Left ventricle myocardium inferior (tissue), 1 donor: ENCODE results near the gene RER1. TPM values are rescaled to one million over a fixed set of nuclear protein-coding genes. Genes with fewer than 3 reads are reported as not detected.

Source experiments
- DNase-seq: peaks from one replicate; pipeline ENCODE4 v3.0.0-alpha.2; 2020
- H3K27ac ChIP-seq: fragments of 200-600 bp; replicated peaks from 2 replicates; pipeline ENCODE4 v1.8.0; 2021
- H3K27me3 ChIP-seq: fragments of 200-600 bp; 2 replicates; pipeline ENCODE4 v1.8.0; 2021; ENCODE audit warnings: low read depth
- H3K36me3 ChIP-seq: fragments of 200-600 bp; 2 replicates; pipeline ENCODE4 v1.8.0; 2021
- H3K4me1 ChIP-seq: fragments of 200-600 bp; 2 replicates; pipeline ENCODE4 v1.8.0; 2021
- H3K4me3 ChIP-seq: fragments of 200-600 bp; 2 replicates; pipeline ENCODE4 v1.8.0; 2021; ENCODE audit warnings: mild to moderate bottlenecking, moderate library complexity
- H3K9me3 ChIP-seq: fragments of 200-600 bp; replicated peaks from 2 replicates; pipeline ENCODE4 v1.8.0; 2021
- intact Hi-C: fragments of 100-400 bp; cut with micrococcal nuclease; formaldehyde crosslinking; loops from one replicate; pipeline ENCODE4 v1.11.0; 2022
- total RNA-seq: library from RNA; stranded (reverse); fragmentation: NEBNext Ultra II Directional; extraction: Animal tissue kit (Norgen Biotek cat#: 25700); gene quantifications from one replicate; pipeline ENCODE4 v1.2.1, GENCODE V29; 2021
- TF ChIP-seq, protein P1 (sequence below): fragments of 200-600 bp; IDR thresholded peaks from 2 replicates; pipeline ENCODE4 v1.8.0; 2021; ENCODE audit warnings: antibody characterized with exemption, mild to moderate bottlenecking, borderline replicate concordance
- donor health status: DM: no; HTN: yes; CAD: no; lungs with severe emphysema.

The RER1 gene
- total RNA-seq, 1 donor from 2014 or later, result 80.5 TPM

DNA sequence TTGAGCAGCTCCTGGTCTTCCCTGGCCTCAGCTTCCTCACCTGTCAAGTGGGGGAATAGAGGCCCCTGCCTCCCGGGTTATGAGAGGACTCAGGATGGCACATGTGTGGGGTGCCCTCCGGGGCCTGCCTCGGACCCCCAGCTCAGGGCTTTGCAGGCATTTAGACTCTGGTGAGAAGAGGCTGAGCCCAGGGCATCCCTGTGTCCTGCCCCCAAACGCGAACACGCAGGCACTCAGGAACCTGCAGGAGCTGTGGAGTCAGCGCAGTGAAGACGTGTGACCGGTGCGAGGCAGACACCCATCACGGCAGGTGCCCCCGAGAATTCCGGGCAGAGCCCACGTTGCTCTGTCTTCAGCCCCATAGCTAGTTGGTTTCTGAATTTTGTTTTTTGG, 26.2 kb downstream of the RER1 start:
- H3K36me3 ChIP-seq, result no peaks in the 10 kb centered on the region
- TF ChIP-seq, protein P1, sequence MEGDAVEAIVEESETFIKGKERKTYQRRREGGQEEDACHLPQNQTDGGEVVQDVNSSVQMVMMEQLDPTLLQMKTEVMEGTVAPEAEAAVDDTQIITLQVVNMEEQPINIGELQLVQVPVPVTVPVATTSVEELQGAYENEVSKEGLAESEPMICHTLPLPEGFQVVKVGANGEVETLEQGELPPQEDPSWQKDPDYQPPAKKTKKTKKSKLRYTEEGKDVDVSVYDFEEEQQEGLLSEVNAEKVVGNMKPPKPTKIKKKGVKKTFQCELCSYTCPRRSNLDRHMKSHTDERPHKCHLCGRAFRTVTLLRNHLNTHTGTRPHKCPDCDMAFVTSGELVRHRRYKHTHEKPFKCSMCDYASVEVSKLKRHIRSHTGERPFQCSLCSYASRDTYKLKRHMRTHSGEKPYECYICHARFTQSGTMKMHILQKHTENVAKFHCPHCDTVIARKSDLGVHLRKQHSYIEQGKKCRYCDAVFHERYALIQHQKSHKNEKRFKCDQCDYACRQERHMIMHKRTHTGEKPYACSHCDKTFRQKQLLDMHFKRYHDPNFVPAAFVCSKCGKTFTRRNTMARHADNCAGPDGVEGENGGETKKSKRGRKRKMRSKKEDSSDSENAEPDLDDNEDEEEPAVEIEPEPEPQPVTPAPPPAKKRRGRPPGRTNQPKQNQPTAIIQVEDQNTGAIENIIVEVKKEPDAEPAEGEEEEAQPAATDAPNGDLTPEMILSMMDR, result no peak
- no peak for DNase-seq
- H3K27me3 ChIP-seq, result peaks cover 78% of the 10 kb centered on the region
- H3K4me3 ChIP-seq, result no peak overlapping the region
- intact Hi-C loops, result loop anchor here (5.0 kb wide), 1 partner anchor 369 kb away; no protein-coding TSS in a partner anchor
- H3K4me1 ChIP-seq, result peaks cover 19% of the 10 kb centered on the region
- H3K27ac ChIP-seq, result no peak overlapping the region
- H3K9me3 ChIP-seq, result peaks cover 7% of the 10 kb centered on the region

DNA sequence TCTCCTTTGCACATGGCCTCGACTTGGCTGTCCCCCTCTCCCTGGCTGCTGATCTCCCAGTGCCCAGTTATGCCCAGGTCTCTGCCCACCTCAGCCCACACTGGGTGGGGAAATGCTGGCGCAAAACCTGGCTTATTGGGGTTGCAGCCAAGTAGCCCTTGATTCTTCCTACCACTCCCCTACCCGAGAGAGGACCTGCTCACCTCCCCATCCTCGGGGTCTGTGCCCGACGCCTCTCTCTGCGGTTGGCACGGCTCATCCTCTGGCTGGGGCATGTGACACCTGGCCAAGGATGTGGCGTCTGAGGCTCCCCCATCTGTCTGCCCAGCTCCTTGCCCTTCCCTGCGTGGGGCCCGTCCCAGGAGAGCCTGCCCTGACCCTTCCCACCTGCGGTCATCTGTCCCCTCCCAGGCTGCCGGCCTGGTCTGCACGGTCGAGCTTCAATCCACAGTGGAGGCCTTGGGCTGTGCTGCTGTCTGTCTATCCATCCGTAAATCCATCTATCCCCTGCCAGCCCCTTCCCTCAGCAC, 27.2 kb downstream of the RER1 start:
- Histone ChIP-seq H3K4me1 (peaks cover 8% of the 10 kb centered on the region), H3K27me3 (peaks cover 88% of the 10 kb centered on the region), H3K9me3 (peaks cover 14% of the 10 kb centered on the region), H3K27ac (no peak overlapping the region), H3K4me3 (no peak overlapping the region), H3K36me3 (no peaks in the 10 kb centered on the region)
- TF ChIP-seq, protein P1, result no peak
- DNase-seq, result no peak
- intact Hi-C loops, result loop anchor here (5.0 kb wide), 1 partner anchor 368 kb away; no protein-coding TSS in a partner anchor

DNA sequence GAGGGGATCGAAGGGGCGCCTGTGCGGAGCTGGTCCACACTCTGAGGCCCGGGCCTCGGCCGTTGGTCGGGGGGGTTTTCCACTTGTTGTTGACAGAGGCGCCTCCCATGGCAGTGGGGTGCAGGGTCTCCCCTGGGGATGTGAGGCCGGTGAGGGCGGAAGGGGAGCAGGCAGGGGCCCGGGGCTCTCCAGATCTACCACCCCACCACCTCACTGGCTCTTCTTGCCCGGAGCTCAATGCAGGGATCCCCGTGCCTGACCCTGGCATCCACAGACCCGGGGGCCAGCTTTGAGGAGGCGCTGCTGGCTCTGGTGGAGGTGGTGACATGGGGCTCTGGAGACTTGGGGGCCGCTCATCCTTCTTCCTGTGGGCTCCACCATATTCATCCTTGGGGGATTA, 27.8 kb downstream of the RER1 start:
- Histone ChIP-seq H3K9me3 (peaks cover 14% of the 10 kb centered on the region), H3K4me1 (peaks cover 3% of the 10 kb centered on the region), H3K27ac (no peak overlapping the region), H3K27me3 (peaks cover 90% of the 10 kb centered on the region), H3K36me3 (no peaks in the 10 kb centered on the region), H3K4me3 (no peak overlapping the region)
- TF ChIP-seq, protein P1, result no peak
- DNase-seq, result no peak
- intact Hi-C loops, result loop anchor here (5.0 kb wide), 1 partner anchor 368 kb away; no protein-coding TSS in a partner anchor

DNA sequence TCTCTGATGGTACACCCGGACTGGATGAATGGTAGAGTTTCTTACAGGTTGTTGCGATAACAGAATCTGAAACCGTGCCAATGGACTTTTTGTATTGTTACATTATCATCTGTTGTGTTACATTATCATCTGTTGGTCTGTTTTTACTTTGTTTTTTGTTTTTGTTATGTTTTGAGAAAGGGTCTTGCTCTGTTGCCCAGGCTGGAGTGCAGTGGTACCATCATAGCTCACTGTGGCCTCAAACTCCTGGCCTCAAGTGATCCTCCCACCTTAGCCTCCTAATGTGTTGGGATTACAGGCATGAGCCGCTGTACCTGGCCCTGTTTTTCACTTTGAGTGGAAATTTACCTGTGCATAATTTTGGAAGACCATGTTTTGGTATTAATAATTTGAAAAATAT, 30.9 kb downstream of the RER1 start:
- TF ChIP-seq, protein P1, result no peak
- no peak for DNase-seq
- no peak overlapping the region for H3K27ac ChIP-seq
- peaks cover 84% of the 10 kb centered on the region for H3K27me3 ChIP-seq
- H3K4me3 ChIP-seq, result no peak overlapping the region
- H3K4me1 ChIP-seq, result no peaks in the 10 kb centered on the region
- H3K9me3 ChIP-seq, result peaks cover 14% of the 10 kb centered on the region
- no peaks in the 10 kb centered on the region for H3K36me3 ChIP-seq
- intact Hi-C loops, result no loop called here

DNA sequence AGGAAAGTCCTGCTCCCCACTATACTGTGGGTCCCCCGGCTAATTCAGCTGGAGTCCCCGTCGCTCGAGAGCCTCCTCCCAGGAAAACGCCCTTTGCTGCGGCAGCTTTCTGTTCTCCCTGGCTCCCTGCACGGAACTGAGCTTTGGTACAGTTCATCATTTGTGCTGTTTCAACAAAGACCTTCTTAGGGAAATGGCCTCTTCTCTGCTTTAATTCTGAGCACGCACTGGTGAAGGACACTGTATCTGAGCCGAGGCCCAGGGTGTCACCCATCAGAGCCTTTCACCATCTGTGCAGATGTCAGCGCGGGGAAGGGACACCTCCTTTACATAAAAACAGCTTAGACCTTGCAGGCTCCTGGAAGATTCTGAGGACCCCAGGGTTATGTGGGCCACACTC, 34.3 kb downstream of the RER1 start:
- Histone ChIP-seq H3K4me1 (no peaks in the 10 kb centered on the region), H3K27ac (no peak overlapping the region), H3K36me3 (no peaks in the 10 kb centered on the region), H3K9me3 (peaks cover 24% of the 10 kb centered on the region), H3K4me3 (no peak overlapping the region), H3K27me3 (peaks cover 84% of the 10 kb centered on the region)
- no peak for DNase-seq
- TF ChIP-seq, protein P1, result no peak
- intact Hi-C loops, result no loop called here
